Keratinocyte (primary cell): ENCODE measurements around the gene SORBS1. TPM values are rescaled to one million over a fixed set of nuclear protein-coding genes. Genes with fewer than 3 reads are reported as not detected.

Experiments
- DNase-seq: peaks from one replicate; pipeline ENCODE4 v3.0.0-alpha.2; 2011; ENCODE audit warnings: low read depth, missing footprints, low spot score
- FAIRE-seq: peaks from 2 replicates; lab custom pipeline; 2011; peaks lifted over from hg19 to GRCh38; lab: Jason Lieb, UNC
- H2AFZ ChIP-seq: 2 replicates; pipeline ENCODE4 v1.6.0; 2012; ENCODE audit warnings: low read length, control low read depth, inconsistent platforms; ENCODE audit not compliant: control insufficient read depth
- H3K27ac ChIP-seq: 2 replicates; pipeline ENCODE4 v1.5.1; 2011; ENCODE audit warnings: low read length; ENCODE audit not compliant: control insufficient read depth, insufficient read depth
- H3K27me3 ChIP-seq: 3 replicates; pipeline ENCODE4 v1.6.0; 2011; ENCODE audit warnings: low read length; ENCODE audit not compliant: control insufficient read depth, insufficient read depth; ENCODE audit errors: extremely low read depth
- H3K36me3 ChIP-seq, 2 experiments: 2 replicates in 1 of 2; 3 replicates in 1 of 2; pipeline ENCODE4 v1.5.1; 2011; ENCODE audit warnings: low read length in 2 of 2, mild to moderate bottlenecking in 1 of 2; ENCODE audit not compliant: control insufficient read depth in 2 of 2, insufficient read depth in 2 of 2; ENCODE audit errors: extremely low read depth in 1 of 2
- H3K4me1 ChIP-seq: 3 replicates; pipeline ENCODE4 v1.5.1; 2011; ENCODE audit warnings: low read length; ENCODE audit not compliant: control insufficient read depth, insufficient read depth; ENCODE audit errors: extremely low read depth
- H3K4me2 ChIP-seq: 3 replicates; pipeline ENCODE4 v1.6.0; 2011; ENCODE audit warnings: low read depth, low read length; ENCODE audit not compliant: control insufficient read depth, insufficient read depth; ENCODE audit errors: extremely low read depth
- H3K4me3 ChIP-seq, 3 experiments: fragments of 200-600 bp in 1 of 3; sonication (generic) in 1 of 3; 2 replicates in 2 of 3; 3 replicates in 1 of 3; pipeline ENCODE4 v1.5.1; 2011 to 2016; ENCODE audit warnings: low read length in 3 of 3, mild to moderate bottlenecking in 3 of 3, control low read depth in 2 of 3, inconsistent platforms in 1 of 3, low read depth in 1 of 3, mixed read lengths in 1 of 3, mixed run types in 1 of 3, moderate library complexity in 1 of 3; ENCODE audit not compliant: control insufficient read depth in 2 of 3, insufficient read depth in 2 of 3; ENCODE audit errors: extremely low read depth in 1 of 3
- H3K79me2 ChIP-seq: 2 replicates; pipeline ENCODE4 v1.6.0; 2012; ENCODE audit warnings: low read length; ENCODE audit not compliant: control insufficient read depth, insufficient read depth
- H3K9ac ChIP-seq: 3 replicates; pipeline ENCODE4 v1.6.0; 2011; ENCODE audit warnings: low read length; ENCODE audit not compliant: control insufficient read depth, insufficient read depth; ENCODE audit errors: extremely low read depth
- H3K9me1 ChIP-seq: 3 replicates; pipeline ENCODE4 v1.6.0; 2011; ENCODE audit warnings: low read length; ENCODE audit not compliant: control insufficient read depth, insufficient read depth; ENCODE audit errors: extremely low read depth
- H3K9me3 ChIP-seq: 2 replicates; pipeline ENCODE4 v1.5.1; 2012; ENCODE audit warnings: low read depth, low read length; ENCODE audit not compliant: control insufficient read depth
- H4K20me1 ChIP-seq: 3 replicates; pipeline ENCODE4 v1.6.0; 2011; ENCODE audit warnings: low read length; ENCODE audit not compliant: control insufficient read depth, insufficient read depth; ENCODE audit errors: extremely low read depth
- CTCF ChIP-seq, 3 experiments: IDR thresholded peaks in 1 of 3; conservative IDR thresholded peaks in 1 of 3; optimal IDR thresholded peaks in 1 of 3; 2 replicates in 2 of 3; 3 replicates in 1 of 3; pipeline versions ENCODE3 to v1.5.1; 2011; ENCODE audit warnings: low read length in 3 of 3, mild to moderate bottlenecking in 3 of 3, moderate library complexity in 2 of 3, control low read depth in 1 of 3, inconsistent platforms in 1 of 3; ENCODE audit not compliant: insufficient read depth in 2 of 3; ENCODE audit errors: extremely low read depth in 1 of 3
- EZH2 ChIP-seq: IDR thresholded peaks from one replicate; pipeline ENCODE4 v1.6.1; 2012; ENCODE audit warnings: inconsistent platforms, mild to moderate bottlenecking, low read length, moderate library complexity
- dilution Hi-C: fragments of 300-500 bp; cut with MboI; formaldehyde crosslinking; loops from one replicate; pipeline ENCODE4 v1.7.0; 2020; ENCODE audit warnings: low sequenced_read_pairs; ENCODE audit not compliant: extremely low pct_ligation_motif_present
- polyA plus RNA-seq, 5 experiments: library from polyadenylated mRNA; depleted of rRNA in 3 of 5; stranded (reverse) in 3 of 5; stranded (forward) in 1 of 5; unstranded in 1 of 5; fragments of >200 nt; gene quantifications; 1 replicate in 1 of 5; 2 replicates in 3 of 5; 3 replicates in 1 of 5; pipeline versions ENCODE4 v1.2.1 to v1.2.3, GENCODE V29; 2011 to 2012; ENCODE audit warnings: missing spikeins in 2 of 5, low read depth in 1 of 5, low replicate concordance in 1 of 5

The SORBS1 gene
- polyA plus RNA-seq, 1 donor (not counting 4 experiments of a cell fraction or from before 2014, with no cell fraction given) = 0.42 TPM

- Histone ChIP-seq H4K20me1 (no peaks in the 10 kb centered on the region), H3K9ac (no peak overlapping the region), H3K36me3 (no peaks in the 10 kb centered on the region), H3K4me1 (no peaks in the 10 kb centered on the region), H2AFZ (no peak overlapping the region), H3K9me3 (no peaks in the 10 kb centered on the region), H3K4me2 (no peak overlapping the region), H3K4me3 (no peak overlapping the region), H3K9me1 (no peaks in the 10 kb centered on the region), H3K27ac (no peak overlapping the region), H3K79me2 (no peaks in the 10 kb centered on the region), H3K27me3 (no peaks in the 10 kb centered on the region)
- no peak for FAIRE-seq
- TF ChIP-seq CTCF (optimal IDR thresholded peaks at IDR 0.05 in 1 of 3, IDR thresholded peaks at IDR 0.05 in 1 of 3, conservative IDR thresholded peaks at IDR 0.05 in 1 of 3; ENCODE audit: extremely low read depth in 1 of 3, insufficient read depth in 2 of 3, low read length in 3 of 3) = no peak
- no peak for TF ChIP-seq EZH2
- DNase-seq = no peak
- dilution Hi-C loops = no loop called here
Observed at GRCh38 chr10:95388109-95388471, 173.1 kb downstream of the SORBS1 start.

GRCh38 chr10:95384011-95384704 lies 177.0 kb downstream of the SORBS1 start:
- Histone ChIP-seq H3K4me2 (no peak overlapping the region), H3K9me3 (no peaks in the 10 kb centered on the region), H3K79me2 (no peaks in the 10 kb centered on the region), H3K4me1 (no peaks in the 10 kb centered on the region), H2AFZ (no peak overlapping the region), H4K20me1 (no peaks in the 10 kb centered on the region), H3K27me3 (no peaks in the 10 kb centered on the region), H3K36me3 (no peaks in the 10 kb centered on the region), H3K9me1 (no peaks in the 10 kb centered on the region), H3K9ac (no peak overlapping the region), H3K4me3 (no peak overlapping the region), H3K27ac (no peak overlapping the region)
- dilution Hi-C loops = no loop called here
- no peak for FAIRE-seq
- no peak for DNase-seq
- TF ChIP-seq CTCF (optimal IDR thresholded peaks at IDR 0.05 in 1 of 3, IDR thresholded peaks at IDR 0.05 in 1 of 3, conservative IDR thresholded peaks at IDR 0.05 in 1 of 3; ENCODE audit: extremely low read depth in 1 of 3, insufficient read depth in 2 of 3, low read length in 3 of 3) (no peak), EZH2 (no peak)
